Activated CD8-positive, alpha-beta T cell treated with anti-CD3 and anti-CD28 coated beads for 36 hours (primary cell): ENCODE measurements around the gene MARCKSL1. TPM values are rescaled to one million over a fixed set of nuclear protein-coding genes. Genes with fewer than 3 reads are reported as not detected.

Experiments used
- ATAC-seq: fragments of 200-7000 bp; cut with Tn5 transposase; one replicate; pipeline ENCODE4 v1.10.0; 2021; ENCODE audit warnings: mild to moderate bottlenecking, moderate library complexity
- CTCF ChIA-PET: fragments of 350-600 bp; sonication (Branson Sonifier 250); formaldehyde crosslinking; loops from one replicate; lab custom pipeline; 2021; ENCODE audit warnings: antibody characterized with exemption; lab: Charles Lee
- POLR2A ChIA-PET: fragments of 350-600 bp; sonication (Branson Sonifier 250); formaldehyde crosslinking; loops from one replicate; lab custom pipeline; 2021; ENCODE audit warnings: antibody characterized with exemption; lab: Charles Lee
- DNase-seq: peaks from one replicate; pipeline ENCODE4 v3.0.0-alpha.2; 2020
- H3K27ac Mint-ChIP-seq: one replicate; pipeline ENCODE4 v1.8.0; 2021; ENCODE audit warnings: mild to moderate bottlenecking, mixed read lengths
- H3K27me3 Mint-ChIP-seq: one replicate; pipeline ENCODE4 v1.8.0; 2021; ENCODE audit warnings: mixed read lengths
- H3K36me3 Mint-ChIP-seq: one replicate; pipeline ENCODE4 v1.8.0; 2021; ENCODE audit warnings: low read depth, mixed read lengths
- H3K4me1 Mint-ChIP-seq: one replicate; pipeline ENCODE4 v1.8.0; 2021; ENCODE audit warnings: low read depth, mixed read lengths
- H3K4me3 Mint-ChIP-seq: one replicate; pipeline ENCODE4 v1.8.0; 2021; ENCODE audit warnings: mild to moderate bottlenecking, moderate library complexity, mixed read lengths
- H3K9me3 Mint-ChIP-seq: one replicate; pipeline ENCODE4 v1.8.0; 2021; ENCODE audit warnings: mixed read lengths
- CTCF ChIP-seq: fragments of 200-600 bp; IDR thresholded peaks from one replicate; pipeline ENCODE4 v1.8.0; 2022; ENCODE audit warnings: antibody characterized with exemption, mild to moderate bottlenecking
- intact Hi-C: fragments of 100-400 bp; cut with micrococcal nuclease; formaldehyde crosslinking; loops from one replicate; pipeline ENCODE4 v1.10.0; 2022
- total RNA-seq, 2 experiments: library from RNA; stranded (reverse); gene quantifications; one replicate each; pipeline ENCODE4 v1.2.3, GENCODE V29; 2021

The MARCKSL1 gene
- total RNA-seq, 2 experiments from 2014 or later, result 31.2 to 33.5 TPM

GRCh38 chr1:32329931-32330466, 6.0 kb downstream of the MARCKSL1 start:
- H3K27ac Mint-ChIP-seq, result peak overlapping the region; percentile 27

GRCh38 chr1:32327204-32327603, 8.8 kb downstream of the MARCKSL1 start:
- CTCF ChIA-PET, result no interaction called here
- POLR2A ChIA-PET, result interaction anchor here (0.9 to 1.0 kb wide), 2 partner anchors 18 to 76 kb away, joined by 3 read pairs; partner anchors contain the start of gene LCK
- DNase-seq (no peak), ATAC-seq (no peak)
- H3K9me3 Mint-ChIP-seq, result no peaks in the 10 kb centered on the region
- no peak overlapping the region for H3K4me3 Mint-ChIP-seq
- no peaks in the 10 kb centered on the region for H3K27me3 Mint-ChIP-seq
- H3K27ac Mint-ChIP-seq, result no peak overlapping the region
- peaks cover 57% of the 10 kb centered on the region for H3K36me3 Mint-ChIP-seq
- peaks cover 23% of the 10 kb centered on the region for H3K4me1 Mint-ChIP-seq
- TF ChIP-seq CTCF, result no peak
- intact Hi-C loops, result no loop called here

More at GRCh38 chr1:32329931-32330466, 6.0 kb downstream of the MARCKSL1 start:
- intact Hi-C loops, result loop anchor here (5.0 kb wide), 1 partner anchor 42 kb away; no protein-coding TSS in a partner anchor
- peaks cover 24% of the 10 kb centered on the region for H3K4me1 Mint-ChIP-seq
- ATAC-seq (no peak), DNase-seq (no peak)
- no peaks in the 10 kb centered on the region for H3K9me3 Mint-ChIP-seq
- peaks cover 49% of the 10 kb centered on the region for H3K36me3 Mint-ChIP-seq
- no peak for TF ChIP-seq CTCF
- H3K4me3 Mint-ChIP-seq, result no peak overlapping the region
- no peaks in the 10 kb centered on the region for H3K27me3 Mint-ChIP-seq
- ChIA-PET CTCF (interaction anchor here (1.1 to 1.4 kb wide), 3 partner anchors 8 to 70 kb away, joined by 3 read pairs; no protein-coding TSS in a partner anchor), POLR2A (interaction anchor here (2.2 kb wide), 1 partner anchor 17 kb away, joined by 7 read pairs; no protein-coding TSS in a partner anchor)

GRCh38 chr1:32321712-32322291, 14.2 kb downstream of the MARCKSL1 start:
- intact Hi-C loops, result no loop called here
- H3K36me3 Mint-ChIP-seq, result peaks cover 46% of the 10 kb centered on the region
- no peaks in the 10 kb centered on the region for H3K27me3 Mint-ChIP-seq
- peaks cover 40% of the 10 kb centered on the region for H3K4me1 Mint-ChIP-seq
- H3K9me3 Mint-ChIP-seq, result no peaks in the 10 kb centered on the region
- ChIA-PET CTCF (interaction anchor here (0.8 to 3.2 kb wide), 8 partner anchors 9 to 106 kb away, joined by 3 to 21 read pairs (median 4); partner anchors contain the start of gene MARCKSL1), POLR2A (interaction anchor here (0.7 to 1.7 kb wide), 8 partner anchors 11 to 82 kb away, joined by 3 to 10 read pairs (median 4); partner anchors contain the start of gene MARCKSL1)
- peak; percentile 32 for DNase-seq
- H3K4me3 Mint-ChIP-seq, result peak overlapping the region; percentile 0
- TF ChIP-seq CTCF, result no peak
- peak; percentile 65 for ATAC-seq
- peak overlapping the region; percentile 81 for H3K27ac Mint-ChIP-seq

GRCh38 chr1:32318127-32318869, 17.7 kb downstream of the MARCKSL1 start:
- CTCF ChIA-PET, result no interaction called here
- intact Hi-C loops, result no loop called here
- DNase-seq (no peak), ATAC-seq (no peak)
- no peaks in the 10 kb centered on the region for H3K27me3 Mint-ChIP-seq
- peaks cover 39% of the 10 kb centered on the region for H3K4me1 Mint-ChIP-seq
- H3K4me3 Mint-ChIP-seq, result no peak overlapping the region
- POLR2A ChIA-PET, result interaction anchor here (0.8 to 2.5 kb wide), 5 partner anchors 12 to 77 kb away, joined by 3 to 5 read pairs (median 3); no protein-coding TSS in a partner anchor
- TF ChIP-seq CTCF, result no peak
- no peak overlapping the region for H3K27ac Mint-ChIP-seq
- peaks cover 43% of the 10 kb centered on the region for H3K36me3 Mint-ChIP-seq
- no peaks in the 10 kb centered on the region for H3K9me3 Mint-ChIP-seq
